GM19372 (cell line): ENCODE results near the gene OBSL1.

Experiments used
- ATAC-seq: cut with Tn5 transposase; IDR thresholded peaks from one replicate; pipeline ENCODE4 v1.9.1; 2021; ENCODE audit warnings: mild to moderate bottlenecking, low read depth, moderate library complexity; ENCODE audit not compliant: unreplicated experiment

The OBSL1 gene

DNA sequence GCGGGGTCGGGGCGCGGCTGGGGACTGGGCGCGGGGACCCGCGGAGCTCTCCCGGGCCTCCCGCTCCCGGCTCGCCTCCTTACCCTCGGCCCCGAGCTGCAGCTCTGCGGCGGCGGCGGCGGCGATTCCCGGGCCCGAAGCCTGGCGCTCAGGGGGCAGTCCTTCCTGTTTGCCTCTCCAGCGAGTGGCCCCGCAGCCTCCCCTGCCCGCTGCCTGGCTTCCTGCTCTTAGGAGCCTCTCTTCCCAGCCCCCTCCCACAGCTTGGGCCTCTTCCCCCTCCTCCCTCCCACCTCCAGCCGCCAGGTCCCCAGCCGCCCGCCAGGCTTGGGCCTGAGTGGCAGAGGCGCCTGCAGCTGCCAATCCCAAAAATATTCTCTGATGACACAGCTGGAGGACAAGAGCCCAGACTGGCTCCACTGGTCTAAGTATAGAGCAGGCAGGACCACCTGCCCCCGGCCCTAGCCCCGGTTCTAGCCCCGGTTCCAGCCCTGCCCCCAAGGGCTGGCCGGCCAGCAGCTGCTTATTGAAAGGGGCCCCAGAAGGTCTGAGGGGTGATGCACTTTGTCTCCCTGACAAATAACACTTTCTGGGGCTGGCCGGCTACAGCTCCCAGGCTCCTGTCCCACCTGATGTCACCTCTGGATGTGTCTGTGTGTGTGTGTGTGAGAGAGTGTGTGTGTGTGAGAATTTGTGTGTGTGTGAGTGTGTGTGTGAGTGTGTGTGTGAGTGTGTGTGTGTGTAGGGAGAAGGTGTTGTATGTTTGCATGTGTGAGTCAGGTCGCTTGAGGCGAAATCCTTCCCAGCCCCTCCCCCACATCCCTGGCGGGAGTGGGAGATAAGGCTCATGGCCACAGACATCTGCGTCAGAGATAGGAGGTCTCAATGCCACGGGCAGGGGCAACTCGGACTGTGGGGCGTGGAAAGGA, at the start of gene OBSL1:
TSS of gene OBSL1 (minus strand) at position 229 of the 926 bp plus-strand sequence. CDS start 307 bp downstream, outside the sequence.
- ATAC-seq: no peak

- ATAC-seq: no peak
These were observed 49.2 kb upstream of the OBSL1 start for GRCh38 chr2:219620546-219620945.

- ATAC-seq: no peak
These were observed 47.9 kb upstream of the OBSL1 start for GRCh38 chr2:219619235-219619634.

DNA sequence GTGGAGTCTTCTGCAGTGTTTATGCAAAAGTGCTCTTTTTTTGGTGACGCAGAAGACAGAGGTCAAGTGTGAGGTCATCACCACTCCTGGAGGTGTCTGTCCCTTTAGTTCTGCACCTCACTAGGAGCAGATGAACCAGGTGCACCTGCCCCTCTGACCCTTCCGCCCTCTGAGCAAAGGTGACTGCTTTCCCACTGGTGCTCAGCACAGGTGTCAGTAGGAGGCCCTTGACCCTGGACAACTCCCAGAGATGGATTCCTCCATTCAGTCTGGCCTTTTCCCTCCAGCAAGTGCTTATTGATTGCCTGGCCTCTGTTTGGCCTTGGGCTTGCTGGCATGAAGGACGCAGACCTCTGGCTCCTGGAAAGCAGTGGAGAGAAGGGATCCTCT, 47.4 kb upstream of the OBSL1 start:
- ATAC-seq: no peak

- no peak for ATAC-seq
These were observed 45.2 kb upstream of the OBSL1 start for GRCh38 chr2:219616550-219616949.

- ATAC-seq: no peak
These were observed 44.6 kb upstream of the OBSL1 start for GRCh38 chr2:219615894-219616293.

DNA sequence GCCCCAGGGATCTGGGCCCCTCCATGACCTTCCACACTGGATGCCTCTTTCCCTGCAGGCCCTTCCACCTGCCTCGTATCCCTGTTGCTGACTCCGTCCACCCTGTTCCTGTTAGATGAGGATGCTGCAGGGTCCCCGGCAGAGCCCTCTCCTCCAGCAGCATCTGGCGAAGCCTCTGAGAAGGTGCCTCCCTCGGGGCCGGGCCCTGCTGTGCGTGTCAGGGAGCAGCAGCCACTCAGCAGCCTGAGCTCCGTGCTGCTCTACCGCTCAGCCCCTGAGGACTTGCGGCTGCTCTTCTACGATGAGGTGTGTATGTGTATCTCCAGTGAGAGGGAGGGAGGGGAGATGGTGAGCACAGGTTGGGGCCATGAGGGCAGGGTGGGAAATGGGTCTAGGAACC, 43.7 kb upstream of the OBSL1 start:
- ATAC-seq: no peak

DNA sequence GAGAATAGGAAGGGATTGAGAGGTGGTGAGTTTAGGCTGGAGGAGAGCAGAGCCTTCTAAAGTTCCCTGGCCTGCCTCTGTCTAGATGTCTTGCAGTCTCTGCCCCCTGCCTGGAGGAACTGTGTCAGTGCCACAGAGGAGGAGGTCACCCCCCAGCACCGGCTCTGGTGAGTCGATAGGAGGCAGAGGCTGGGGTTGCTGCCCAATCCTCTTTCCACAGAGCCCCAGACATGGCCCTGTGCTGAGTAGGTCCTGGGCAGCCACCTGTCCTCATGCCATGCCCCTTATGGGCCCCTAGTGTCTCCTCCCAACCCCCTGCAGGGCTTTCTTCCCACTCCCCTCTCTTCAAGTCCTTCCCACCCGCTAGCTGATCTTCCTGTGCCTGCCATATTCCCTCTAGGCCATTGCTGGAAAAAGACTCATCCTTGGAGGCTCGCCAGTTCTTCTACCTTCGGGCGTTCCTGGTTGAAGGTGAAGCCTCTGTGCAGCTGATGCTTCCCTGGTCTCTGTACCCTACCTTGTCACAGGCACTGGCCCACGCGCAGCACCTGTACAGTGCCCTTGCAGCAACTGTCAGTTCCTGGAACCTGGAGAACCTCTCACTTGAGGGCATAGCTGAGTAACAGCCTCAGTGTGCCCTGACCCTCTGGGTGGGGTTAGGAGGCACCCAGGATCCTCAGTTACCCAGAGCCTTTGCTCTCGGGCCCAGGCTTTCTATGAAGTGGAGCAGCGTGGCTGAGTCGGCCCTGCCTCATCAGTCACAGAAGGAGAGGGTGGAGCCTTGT, 42.9 kb upstream of the OBSL1 start:
- ATAC-seq: no peak

GRCh38 chr2:219613461-219614070, 42.2 kb upstream of the OBSL1 start:
- ATAC-seq: no peak

DNA sequence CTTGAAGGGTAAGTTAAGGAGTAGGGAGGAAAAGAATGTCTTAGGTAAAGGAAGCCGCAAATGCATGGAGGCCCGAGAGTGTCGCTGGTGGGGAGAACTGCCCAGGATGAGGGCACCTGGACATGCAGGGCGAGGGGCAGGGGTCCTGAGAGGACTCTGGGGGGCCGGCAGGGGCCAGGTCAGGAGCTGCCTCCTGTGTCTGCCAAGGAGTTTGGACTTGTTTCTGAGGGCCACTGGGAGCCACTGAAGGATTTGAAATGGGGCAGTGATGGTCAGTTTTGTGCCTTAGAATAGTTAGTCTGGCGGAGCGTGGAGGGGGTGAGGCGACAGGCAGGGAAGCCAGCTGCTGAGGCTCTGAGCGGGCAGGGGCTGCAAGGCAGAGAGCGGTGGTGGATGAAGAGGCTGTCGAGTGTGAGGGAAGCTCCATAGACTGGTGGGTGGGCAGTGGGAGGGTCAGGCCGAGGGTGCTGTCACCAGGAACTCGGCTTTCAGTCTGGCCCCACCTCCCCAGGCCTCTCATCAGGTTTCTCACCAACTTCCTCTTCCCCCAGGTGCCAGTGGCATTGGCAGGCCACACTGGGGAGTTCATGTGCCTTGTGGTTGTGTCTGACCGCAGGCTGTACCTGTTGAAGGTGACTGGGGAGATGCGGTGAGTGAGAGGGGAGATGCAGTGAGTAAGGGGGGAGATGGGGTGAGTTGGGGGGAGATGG, 41.4 kb upstream of the OBSL1 start:
- no peak for ATAC-seq

GRCh38 chr2:219611866-219612576, 40.7 kb upstream of the OBSL1 start:
- ATAC-seq: no peak

GRCh38 chr2:219611306-219611705, 40.0 kb upstream of the OBSL1 start:
- ATAC-seq: no peak

GRCh38 chr2:219609149-219609750, 37.9 kb upstream of the OBSL1 start:
- no peak for ATAC-seq

DNA sequence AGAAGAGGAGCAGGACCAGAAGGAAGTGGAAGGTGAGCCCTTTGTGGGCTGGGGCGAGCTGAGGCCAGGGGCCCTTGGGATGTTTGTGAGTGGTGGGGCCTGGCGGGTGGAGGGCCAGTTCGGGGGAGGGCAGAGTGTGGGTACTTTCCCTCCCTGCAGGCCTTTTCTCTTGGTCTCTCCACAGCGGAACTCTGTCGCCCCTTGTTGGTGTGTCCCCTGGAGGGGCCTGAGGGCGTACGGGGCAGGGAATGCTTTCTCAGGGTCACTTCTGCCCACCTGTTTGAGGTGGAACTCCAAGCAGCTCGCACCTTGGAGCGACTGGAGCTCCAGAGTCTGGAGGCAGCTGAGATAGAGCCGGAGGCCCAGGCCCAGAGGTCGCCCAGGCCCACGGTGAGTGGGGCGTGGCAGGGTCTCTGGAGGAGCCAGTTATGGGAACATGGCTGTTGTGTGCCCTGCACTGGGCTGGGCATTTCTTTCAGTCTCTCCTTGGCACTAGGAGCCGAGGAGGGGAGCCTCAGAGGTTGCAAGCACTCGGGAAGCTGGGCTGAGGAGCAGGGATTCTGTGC, 37.1 kb upstream of the OBSL1 start:
- no peak for ATAC-seq

GRCh38 chr2:219607931-219608330, 36.6 kb upstream of the OBSL1 start:
- ATAC-seq: no peak

- no peak for ATAC-seq
These were observed 34.2 kb upstream of the OBSL1 start for GRCh38 chr2:219605607-219605954.

GRCh38 chr2:219603771-219604170, 32.4 kb upstream of the OBSL1 start:
- no peak for ATAC-seq

- no peak for ATAC-seq
These were observed 27.2 kb upstream of the OBSL1 start for GRCh38 chr2:219598308-219599078.
